ENCODE measurements around the gene KRTAP10-5.
"Not testable (repeated sequence)": the region's sequence is repeated elsewhere in the genome, so short reads cannot be mapped to it uniquely, and the experiment has no call there.

KRTAP10-5 gene

DNA sequence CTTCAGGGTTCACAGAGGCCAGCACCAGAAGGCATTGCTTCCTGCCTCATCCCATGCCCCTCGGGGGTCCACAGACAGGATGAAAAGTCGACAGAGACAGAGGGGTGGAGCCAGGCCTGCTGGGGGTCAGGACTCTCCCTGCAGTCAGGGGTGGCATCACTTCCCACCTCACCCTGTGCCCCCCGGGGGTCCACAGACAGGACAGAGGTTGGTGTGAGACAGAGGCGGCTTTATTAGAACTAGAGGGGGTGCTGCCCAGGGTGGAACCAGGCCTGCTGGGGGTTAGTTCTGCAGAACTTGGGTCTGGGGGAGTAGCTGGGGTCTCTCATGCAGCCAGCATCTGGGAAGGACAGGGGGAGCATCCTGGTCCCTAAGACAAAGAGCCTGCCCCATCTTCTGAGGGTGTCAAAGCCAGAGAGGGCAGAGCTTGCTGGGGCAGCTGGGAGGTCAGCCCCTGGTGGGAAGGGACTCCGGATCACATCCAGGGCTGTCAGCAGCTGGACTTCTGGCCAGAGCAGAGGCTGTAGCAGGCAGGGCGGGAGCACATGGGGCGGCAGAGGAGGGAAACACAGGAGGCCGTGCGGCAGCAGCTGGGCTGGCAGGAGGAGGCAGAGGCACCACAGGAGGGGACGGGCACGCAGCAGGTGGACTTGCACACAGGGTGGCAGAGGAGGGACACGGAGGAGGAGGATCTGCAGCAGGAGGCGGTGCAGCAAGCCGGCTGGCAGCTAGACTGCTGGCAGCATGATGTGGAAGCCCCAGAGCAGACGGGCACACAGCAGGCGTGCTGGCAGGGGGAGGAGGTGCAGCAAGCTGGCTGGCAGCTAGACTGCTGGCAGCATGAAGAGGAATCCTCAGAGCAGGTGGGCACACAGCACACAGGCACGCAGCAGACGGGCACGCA, 10.7 kb upstream of the KRTAP10-5 start:
- DNase-seq = not testable (repeated sequence)

DNA sequence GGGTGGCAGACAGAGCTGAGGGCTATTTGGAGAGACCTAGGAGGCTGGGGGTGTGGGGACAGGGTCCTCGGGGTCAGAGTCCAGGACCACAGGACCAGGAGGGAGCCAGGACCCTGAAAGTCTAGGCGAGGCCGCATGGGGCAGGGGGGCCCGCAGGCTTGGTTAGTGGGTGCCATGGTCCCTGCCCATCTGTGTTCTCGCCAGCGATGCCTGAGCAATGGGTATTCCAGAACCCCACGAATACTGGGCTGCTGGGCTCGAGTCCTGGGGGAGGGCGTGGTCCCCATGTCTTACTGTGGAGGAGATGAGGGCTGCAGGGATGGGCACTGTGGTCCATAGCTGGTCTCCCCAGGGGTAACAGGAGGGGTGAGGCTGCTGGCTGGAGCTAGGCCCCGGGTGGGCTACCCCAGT, 9.9 kb upstream of the KRTAP10-5 start:
- DNase-seq = no peak

DNA sequence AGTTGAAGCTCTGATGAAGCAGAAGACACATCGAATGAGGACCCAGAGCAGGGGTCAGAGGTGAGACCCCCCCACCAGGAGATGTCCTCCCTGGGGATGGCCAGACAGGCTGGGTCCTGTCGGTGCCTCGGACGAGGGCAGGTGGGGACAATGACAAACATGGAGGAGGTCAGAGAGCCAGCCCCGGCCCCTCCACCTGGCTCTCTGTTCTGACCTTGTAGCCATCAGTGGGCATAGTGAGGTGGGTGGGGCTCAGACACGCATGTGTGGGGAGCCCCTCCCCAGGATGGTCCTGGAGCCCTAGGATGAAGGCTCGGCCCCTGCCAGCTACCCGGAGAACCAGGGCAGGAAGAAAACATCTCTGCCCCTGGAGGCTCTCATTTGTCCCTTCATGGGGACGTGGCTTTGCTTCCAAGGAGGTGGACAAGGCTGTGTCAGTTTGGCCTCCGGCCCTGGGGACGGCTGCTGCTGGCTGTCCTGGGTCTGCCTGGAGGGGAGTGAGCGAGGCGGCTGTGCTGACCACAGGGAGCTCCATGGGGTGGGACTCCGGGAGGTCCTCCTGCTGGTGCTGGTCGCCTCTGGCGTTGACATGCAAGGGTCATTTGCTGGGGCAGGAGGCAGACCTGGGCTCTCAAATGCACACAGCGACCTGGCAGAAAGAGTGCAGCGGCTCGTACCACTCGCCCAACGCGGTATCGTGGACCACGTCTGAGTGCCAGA, 9.3 kb upstream of the KRTAP10-5 start:
- no peak for DNase-seq

DNA sequence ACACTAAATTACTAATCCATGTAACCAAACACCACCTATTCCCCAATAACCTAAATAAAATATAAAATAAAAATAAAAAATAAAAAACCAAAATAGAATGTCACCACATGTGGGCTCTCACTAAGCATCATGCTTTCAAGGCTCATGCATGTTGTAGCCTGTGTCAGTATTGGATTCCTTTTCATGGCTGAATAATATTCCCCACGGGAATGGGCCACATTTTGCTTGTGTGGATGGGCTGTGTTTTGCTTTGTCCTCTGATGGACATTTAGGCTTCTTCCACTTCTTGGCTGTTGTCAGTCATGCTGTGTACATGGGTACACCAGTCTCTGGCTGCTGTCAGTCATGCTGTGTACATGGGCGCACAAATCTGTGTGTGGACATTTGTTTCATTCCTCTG, 8.7 kb upstream of the KRTAP10-5 start:
- no peak for DNase-seq

DNA sequence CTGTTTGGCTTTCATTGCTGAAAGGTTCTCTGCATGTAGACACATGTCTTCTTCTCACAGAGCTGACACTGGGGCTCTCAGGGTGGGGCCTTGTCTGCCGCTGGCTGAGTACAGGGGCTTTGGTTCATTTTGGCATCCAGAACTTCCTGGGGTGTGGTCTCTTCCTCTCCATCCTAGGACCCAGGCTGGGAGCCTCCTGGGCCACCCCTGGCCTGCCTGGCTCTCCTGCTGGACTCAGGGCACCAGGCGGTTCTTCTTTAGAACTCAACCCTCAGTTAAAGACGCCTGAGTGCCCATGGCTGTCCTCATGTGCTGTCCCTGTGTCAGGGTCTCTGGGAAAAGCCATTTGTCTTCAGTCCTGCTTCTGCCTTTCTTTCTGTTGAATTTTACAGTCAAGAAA, 5.5 kb upstream of the KRTAP10-5 start:
- no peak for DNase-seq

DNA sequence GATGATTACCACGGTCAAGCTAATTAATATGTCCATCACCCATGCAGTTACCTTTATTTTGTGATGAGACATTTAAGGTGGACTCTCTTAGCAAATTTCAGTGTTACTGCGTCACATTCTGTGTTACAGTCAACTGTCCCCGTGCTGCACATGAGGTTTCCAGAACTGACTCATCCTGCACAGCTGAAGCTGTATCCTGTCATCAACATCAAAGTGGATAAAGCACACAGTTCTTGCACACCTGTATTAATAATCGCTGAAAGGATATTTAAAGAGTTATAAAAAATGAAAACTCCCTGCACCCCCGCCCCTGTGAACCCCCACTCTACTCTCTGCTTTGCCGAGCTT, 3.4 kb upstream of the KRTAP10-5 start:
- DNase-seq = no peak

DNA sequence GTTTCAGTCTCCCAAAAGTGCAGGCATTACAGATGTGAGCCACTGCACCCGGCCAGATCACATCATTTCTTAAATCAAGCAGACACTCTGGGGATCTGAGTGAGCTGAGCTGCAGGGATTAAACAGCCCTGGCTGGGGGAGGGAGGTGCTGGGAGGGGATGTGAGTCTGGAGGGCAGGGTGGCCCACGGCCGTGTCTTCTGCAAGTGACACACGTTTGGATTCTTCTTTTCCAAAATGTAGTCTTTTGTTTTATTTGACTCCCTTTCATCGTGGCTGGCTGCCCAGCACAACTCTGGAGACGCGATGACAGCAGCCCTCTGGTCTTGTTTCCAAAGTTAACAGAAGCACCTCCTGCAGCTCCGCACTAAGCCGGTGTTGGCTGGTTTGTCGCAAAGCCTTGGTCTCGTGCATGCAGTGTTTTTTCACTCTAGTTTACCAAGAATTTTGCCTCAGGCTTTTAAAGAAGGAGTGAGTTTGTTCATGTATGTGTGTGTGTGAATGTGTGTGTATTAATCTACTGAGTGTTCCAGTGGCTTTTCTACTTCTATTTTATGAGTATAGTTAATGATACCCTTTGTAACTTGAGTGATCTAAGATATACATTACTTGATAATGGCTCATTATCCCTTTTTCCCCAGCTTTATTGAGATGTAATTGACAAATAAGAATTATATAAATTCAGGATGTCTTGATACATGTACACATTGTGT, 2.8 kb upstream of the KRTAP10-5 start:
- no peak for DNase-seq

DNA sequence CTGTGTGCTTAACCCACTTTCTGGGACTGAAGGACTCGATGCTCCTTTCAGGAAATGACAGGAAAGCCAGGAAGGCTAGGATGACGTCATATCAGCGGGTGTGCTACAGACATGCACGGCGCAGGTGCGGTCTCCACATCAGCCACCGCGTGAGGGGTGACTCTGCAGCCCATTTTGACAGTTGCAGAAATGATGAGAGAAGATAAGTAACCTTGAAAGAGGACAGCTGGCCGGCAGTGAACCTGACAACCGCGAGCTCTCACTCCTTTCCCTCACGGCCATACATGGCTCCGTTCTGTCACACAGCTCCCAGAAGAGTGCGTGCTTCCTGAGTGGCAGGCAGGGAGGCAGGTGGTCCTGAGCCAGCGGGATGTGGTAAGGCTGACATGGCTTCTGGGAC, 1.7 kb upstream of the KRTAP10-5 start:
- no peak for DNase-seq

DNA sequence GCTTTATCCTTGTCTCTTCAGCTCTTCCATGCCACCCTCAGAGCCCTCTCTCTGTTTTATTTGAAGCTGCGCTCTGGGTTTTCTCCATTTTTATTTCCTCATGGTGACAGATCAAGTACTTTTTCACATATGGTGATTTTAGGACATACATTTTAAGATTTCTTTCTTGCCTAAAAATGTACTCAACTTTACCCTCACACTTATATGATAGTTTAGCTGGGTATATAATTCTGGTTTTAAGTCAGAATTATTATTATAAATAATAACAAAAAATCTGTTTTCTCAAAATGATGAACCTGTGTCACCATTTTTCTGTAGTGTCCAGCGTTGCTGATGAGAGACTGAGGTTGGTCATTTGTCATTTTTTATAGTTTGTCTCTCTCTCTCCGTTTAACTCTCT, 754 bp upstream of the KRTAP10-5 start:
- DNase-seq = no peak

DNA sequence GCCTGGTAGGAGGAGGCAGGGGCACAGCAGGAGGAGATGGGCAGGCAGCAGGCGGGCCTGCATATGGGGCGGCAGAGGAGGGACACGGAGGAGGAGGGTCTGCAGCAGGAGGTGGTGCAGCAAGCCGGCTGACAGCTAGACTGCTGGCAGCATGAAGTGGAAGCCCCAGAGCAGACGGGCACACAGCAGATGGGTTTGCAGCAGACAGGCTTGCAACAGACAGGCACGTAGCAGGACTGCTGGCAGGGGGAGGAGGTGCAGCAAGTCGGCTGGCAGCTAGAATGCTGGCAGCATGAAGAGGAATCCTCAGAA, 615 bp downstream of the KRTAP10-5 start:
- no peak for DNase-seq

DNA sequence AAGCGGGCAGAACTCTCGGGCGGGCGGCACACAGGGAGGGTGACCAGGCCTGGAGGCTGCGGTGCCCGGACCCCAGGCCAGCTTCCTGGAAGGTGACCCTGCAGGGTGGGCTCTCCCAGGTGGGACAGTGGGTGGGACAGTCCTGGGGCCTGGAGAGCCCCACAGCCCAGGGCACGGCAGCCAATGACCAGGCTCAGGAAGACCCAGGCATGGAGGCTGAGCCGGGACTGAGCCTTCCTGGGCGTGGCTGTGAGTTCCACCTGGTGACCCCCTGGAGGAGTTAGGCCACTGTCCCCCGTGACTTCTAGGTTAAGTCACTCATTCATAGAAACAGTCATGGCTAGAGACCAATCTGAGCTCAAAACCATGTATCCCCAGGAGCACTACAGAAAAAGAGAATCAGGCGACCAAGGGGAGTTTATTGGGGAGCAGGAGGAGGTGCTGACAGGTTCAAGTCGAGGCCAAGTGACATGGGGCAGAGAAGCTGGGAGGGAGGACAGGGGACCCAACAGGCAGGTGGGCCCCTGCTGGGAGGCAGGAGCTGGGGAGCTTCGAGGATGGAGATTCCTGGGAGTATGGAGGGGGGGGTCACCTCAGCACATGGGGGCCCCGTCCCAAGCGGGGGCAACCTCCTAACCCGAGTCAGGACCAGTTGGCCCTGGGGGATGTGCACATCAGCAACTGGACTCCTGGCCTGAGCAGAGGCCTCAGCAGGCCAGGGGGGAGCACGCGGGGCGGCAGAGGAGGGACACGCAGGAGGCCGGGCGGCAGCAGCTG, 1.2 kb downstream of the KRTAP10-5 start:
- DNase-seq = no peak

DNA sequence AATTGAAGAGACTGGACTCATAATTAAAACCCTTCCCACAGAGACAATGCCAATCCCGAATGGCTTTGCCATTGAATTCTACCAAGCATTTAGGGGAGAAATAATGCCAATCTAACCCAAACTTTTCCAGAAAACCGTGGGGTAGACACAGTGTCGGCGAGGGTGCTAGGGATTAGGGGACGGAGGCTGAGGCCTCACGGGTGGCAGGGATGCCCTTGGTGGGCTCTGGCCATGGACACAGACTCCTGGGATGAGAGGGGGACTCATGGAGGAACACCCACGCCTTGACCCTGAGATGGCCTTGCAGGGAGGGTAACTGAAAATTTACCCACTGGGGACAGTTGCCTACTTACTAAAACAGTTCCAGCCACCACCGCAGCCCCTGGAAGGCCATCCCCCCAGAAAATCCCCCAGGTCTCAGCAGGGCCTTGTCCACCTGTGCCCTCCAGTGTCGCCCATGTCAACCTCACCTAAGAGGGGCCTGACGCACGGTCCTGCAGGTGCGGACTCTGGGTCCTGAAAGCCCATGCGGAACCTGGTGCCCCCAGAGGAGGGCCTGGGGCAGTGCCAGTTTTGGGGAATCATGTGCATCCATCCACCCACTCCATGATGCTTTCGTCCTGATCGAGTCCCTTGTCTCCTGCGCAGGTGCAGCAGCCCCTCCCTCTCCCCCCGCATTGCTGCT, 1.9 kb downstream of the KRTAP10-5 start:
- DNase-seq = no peak

DNA sequence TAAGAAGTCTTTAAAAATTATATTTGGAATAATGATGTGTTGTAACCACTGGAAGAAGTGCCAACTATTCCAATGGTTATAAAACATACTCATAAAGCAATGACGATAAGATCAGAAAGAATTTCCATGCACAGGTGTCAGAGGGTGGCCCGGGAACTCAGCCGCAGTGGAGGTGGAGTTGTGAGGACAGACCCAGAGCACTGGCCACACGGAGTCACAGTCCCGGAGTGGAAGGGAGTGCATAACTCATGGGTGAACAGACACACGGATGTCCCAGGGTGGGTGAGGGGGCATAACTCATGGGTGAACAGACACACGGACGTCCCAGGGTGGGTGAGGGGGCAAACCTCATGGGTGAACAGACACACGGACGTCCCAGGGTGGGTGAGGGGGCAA, 4.4 kb downstream of the KRTAP10-5 start:
- no peak for DNase-seq

DNA sequence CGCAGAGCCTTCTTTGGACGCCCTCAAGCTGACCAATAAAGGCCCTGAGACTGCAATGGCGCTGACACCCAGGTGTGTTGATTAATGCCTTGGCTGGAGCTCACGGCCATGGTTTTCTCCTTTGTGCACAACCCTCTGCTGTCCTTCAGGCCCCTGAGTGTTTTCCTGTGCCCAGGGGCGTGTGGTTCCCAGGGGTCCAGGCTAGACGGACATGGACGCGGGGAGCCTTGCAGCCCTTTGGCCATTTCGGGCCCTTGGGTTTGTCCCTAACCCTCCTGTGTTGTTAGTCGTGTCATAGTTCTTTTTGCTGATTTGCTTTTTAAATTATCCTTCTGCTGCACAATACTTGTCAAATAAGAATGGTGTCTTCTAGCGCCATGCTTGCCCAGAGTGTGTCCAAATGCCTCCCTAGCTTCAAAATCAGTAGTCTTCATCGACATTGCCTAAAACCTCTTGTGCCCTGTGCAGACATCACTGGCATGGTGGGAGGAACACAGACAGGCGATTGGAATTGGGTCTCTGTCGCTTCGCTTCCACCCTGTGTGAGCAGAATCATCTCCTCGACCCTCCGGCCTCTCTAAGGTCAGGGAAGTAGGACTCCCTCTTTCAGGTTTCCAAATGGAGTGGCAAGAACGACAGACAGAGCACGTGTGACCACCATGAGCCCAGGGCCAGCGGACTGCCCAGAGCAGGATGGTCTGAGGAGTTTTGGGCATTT, 4.9 kb downstream of the KRTAP10-5 start:
- DNase-seq = no peak

DNA sequence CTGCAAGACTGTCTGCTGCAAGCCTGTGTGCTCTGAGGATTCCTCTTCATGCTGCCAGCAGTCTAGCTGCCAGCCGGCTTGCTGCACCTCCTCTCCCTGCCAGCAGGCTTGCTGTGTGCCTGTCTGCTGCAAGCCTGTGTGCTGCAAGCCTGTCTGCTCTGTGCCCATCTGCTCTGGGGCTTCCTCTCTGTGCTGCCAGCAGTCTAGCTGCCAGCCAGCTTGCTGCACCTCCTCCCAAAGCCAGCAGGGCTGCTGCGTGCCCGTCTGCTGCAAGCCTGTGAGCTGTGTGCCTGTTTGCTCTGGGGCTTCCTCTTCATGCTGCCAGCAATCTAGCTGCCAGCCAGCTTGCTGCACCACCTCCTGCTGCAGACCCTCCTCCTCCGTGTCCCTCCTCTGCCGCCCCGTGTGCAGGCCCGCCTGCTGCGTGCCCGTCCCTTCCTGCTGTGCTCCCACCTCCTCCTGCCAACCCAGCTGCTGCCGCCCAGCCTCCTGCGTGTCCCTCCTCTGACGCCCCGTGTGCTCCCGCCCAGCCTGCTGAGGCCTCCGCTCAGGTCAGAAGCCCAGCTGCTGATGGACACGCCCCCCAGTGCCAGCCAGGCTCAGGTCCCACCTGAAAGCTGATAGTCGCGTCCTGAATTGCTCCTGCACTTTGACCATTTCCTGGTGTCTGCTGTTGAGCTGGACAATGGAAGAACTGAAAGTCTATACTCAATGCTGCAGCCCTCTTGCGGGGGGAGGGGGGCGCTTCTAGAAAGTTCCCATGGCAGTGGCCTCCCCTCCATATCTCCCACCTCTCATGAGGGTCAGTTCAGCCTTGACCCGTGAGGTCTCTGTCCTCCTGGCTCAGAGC, 5.7 kb downstream of the KRTAP10-5 start:
- DNase-seq = no peak

DNA sequence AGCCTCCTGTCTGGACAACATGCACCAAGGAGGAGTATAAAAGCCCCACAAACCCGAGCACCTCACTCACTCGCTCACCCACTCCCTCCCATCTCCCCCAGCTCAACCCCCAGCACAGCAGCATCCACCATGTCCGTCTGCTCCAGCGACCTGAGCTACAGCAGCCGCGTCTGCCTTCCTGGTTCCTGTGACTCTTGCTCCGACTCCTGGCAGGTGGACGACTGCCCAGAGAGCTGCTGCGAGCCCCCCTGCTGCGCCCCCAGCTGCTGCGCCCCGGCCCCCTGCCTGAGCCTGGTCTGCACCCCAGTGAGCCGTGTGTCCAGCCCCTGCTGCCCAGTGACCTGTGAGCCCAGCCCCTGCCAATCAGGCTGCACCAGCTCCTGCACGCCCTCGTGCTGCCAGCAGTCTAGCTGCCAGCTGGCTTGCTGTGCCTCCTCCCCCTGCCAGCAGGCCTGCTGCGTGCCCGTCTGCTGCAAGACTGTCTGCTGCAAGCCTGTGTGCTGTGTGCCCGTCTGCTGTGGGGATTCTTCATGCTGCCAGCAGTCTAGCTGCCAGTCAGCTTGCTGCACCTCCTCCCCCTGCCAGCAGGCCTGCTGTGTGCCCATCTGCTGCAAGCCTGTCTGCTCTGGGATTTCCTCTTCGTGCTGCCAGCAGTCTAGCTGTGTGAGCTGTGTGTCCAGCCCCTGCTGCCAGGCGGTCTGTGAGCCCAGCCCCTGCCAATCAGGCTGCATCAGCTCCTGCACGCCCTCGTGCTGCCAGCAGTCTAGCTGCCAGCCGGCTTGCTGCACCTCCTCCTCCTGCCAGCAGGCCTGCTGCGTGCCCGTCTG, 6.6 kb downstream of the KRTAP10-5 start, which contains the start of gene KRTAP10-4:
TSS of gene KRTAP10-4 (plus strand) at position 100 of the 827 bp plus-strand sequence. CDS start at position 130, 30 bp downstream.
- not testable (repeated sequence) for DNase-seq

DNA sequence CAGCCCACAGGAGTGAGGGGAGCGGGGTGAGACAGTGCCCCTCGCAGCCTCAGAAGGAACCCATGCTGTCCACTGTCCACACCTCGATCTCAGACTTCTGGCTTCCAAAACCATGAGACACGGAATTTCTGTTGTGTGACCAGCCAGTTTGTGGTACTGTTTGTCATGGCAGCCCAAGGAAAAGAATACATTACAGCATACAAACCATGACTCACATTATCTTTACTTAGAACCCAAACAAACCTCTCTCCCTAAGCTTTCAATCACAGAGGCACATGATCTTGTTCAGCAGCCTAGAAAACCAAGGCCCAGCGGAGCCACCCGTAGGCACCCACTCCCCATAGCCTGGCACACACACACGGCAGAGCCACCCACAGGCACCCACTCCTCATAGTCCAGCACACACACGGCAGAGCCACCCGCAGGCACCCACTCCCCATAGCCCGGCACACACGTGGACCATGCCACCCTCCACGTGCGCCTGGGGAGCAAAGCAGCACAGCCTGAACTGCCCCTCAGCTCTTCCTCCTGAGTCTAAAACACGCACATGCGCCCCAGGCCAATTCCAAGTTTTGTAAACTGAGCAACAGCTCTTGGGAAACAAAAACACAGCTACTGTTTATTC, 7.3 kb downstream of the KRTAP10-5 start:
- DNase-seq = no peak

DNA sequence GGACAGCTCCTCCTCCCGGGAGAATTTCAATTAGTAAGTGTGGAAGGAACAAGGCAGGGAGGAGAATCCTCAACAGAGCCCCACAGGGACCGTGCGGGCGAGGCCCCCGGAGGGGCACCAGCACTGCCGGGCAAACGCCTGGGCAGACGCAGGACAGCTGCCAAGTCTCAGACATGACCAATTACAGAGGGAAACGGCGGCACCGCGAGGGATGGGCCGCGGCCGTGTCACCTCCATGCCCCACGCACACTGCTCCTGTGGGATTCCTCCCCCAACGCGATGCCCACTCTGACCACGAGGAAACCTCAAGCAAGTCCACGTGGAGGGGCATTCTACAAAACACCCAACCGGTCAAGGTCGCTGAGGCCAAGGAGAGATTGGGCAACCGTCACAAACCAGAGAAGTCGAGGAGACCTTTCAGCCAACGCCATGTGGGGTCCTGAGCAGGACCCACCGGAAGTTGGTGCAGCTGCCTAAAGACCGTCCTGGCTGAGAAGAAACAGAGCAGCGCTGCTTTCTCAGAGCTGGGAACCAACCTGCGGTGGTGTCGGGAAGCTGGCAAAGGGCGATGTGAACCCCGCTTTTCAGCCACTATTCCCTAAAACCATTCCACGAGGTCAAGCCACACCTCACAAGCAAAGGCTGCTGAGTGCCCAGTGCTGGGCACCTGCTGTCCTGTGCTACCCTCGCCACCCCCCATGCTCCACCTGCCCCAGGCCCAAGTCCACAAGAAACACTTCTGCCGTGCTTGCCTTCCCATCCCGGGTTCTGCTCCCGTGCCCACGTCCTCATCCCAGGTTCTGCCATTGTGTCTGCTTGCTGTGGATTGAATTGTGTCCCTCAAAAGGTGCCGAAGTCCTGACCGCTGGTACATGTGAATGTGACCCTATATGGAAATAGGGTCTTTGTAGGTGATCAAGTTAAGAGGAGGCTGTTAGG, 8.3 kb downstream of the KRTAP10-5 start:
- DNase-seq = no peak

Measured in suppressor macrophage (primary cell).